ENCODE results near the gene IRS1.
A peak's percentile ranks its signal among the peaks of the same experiment; 100 is the strongest.
"Not testable (repeated sequence)": the region's sequence is repeated elsewhere in the genome, so short reads cannot be mapped to it uniquely, and the experiment has no call there.

IRS1 gene

GRCh38 chr2:226799211-226799975 is at the start of gene IRS1:
Gene IRS1 (minus strand): TSS chr2:226799820. CDS start chr2:226798738, 1,082 bp downstream.
- in situ Hi-C loops (cut with MboI; ENCODE audit: low pct_unique_long_range_greater_than_20kb, low sequenced_read_pairs), result no loop called here
- peak; percentile 62 for DNase-seq

DNA sequence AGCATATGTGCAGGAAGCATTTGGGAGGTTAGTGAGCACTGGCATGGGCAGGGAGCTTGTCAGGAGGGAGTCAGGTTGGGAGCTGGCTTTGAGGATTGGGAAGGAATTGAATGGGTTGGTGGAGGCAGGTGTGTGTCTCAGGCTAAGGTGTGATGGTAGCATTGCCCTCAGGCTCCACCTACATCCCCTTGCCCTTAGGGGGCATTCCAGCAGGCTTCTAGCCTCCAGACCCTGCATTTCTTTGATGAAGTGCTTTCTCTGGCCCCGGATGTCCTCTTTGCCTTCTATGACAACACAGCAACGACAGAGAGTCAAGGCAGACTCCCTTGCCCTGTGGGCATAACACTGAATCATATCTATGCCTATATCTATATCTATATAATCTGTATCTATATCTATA is 49.7 kb upstream of the IRS1 start:
- no peak for DNase-seq
- in situ Hi-C loops (cut with MboI; ENCODE audit: low pct_unique_long_range_greater_than_20kb, low sequenced_read_pairs), result no loop called here

GRCh38 chr2:226847511-226847910 is 47.9 kb upstream of the IRS1 start:
- in situ Hi-C loops (cut with MboI; ENCODE audit: low pct_unique_long_range_greater_than_20kb, low sequenced_read_pairs), result no loop called here
- DNase-seq, result no peak

DNA sequence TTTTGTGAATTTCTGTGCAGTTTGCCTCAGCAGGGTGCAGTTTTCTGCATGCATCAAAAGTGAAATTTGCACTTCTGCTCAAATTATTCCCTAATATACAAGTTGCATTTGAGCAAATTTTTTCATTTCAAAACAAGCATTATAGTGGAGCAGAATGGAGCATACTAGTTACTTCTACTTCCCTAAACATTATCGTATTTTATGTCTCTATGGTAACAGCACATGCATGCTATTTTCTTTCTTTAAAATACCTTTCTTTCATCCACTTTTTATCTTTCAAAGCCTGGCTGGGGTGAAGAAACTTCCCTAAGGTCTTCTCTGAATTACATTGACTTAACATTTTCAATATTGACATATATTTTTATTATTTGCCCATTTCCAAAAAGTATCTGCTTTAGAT is 47.5 kb upstream of the IRS1 start:
- no peak for DNase-seq

GRCh38 chr2:226845386-226846116 is 45.9 kb upstream of the IRS1 start:
- no peak for DNase-seq
- in situ Hi-C loops (cut with MboI; ENCODE audit: low pct_unique_long_range_greater_than_20kb, low sequenced_read_pairs), result no loop called here

More for the DNA sequence above, 47.5 kb upstream of the IRS1 start:
- in situ Hi-C loops (cut with MboI; ENCODE audit: low pct_unique_long_range_greater_than_20kb, low sequenced_read_pairs), result no loop called here

- DNase-seq; in situ Hi-C loops (cut with MboI; ENCODE audit: low pct_unique_long_range_greater_than_20kb, low sequenced_read_pairs): not testable (repeated sequence)
Observed at GRCh38 chr2:226843001-226843400, 43.4 kb upstream of the IRS1 start.

DNA sequence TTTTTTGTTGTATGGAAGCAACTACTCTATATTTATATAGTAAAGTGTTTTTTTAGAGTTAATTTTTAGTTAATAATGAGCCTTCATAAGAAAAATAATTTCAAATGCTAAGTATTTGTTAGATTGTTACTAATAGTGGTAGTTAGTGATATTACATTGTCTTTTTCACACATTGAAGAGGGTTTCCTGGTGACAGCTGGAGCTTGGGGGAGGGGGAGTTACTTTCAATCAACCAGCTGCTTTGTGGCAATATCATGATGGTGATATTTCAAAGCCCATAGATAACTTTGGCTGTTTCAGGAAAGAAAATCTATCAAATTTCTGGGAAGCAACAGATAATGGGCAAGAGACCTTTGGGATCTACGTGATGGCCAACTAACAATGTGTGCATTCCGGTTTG is 40.3 kb upstream of the IRS1 start:
- in situ Hi-C loops (cut with MboI; ENCODE audit: low pct_unique_long_range_greater_than_20kb, low sequenced_read_pairs), result no loop called here
- DNase-seq, result no peak

- DNase-seq, result no peak
- in situ Hi-C loops (cut with MboI; ENCODE audit: low pct_unique_long_range_greater_than_20kb, low sequenced_read_pairs), result no loop called here
Observed at GRCh38 chr2:226839161-226839560, 39.5 kb upstream of the IRS1 start.

GRCh38 chr2:226838722-226839121 is 39.1 kb upstream of the IRS1 start:
- in situ Hi-C loops (cut with MboI; ENCODE audit: low pct_unique_long_range_greater_than_20kb, low sequenced_read_pairs), result no loop called here
- DNase-seq, result no peak

- no peak for DNase-seq
- in situ Hi-C loops (cut with MboI; ENCODE audit: low pct_unique_long_range_greater_than_20kb, low sequenced_read_pairs), result no loop called here
Observed at GRCh38 chr2:226837787-226838603, 38.4 kb upstream of the IRS1 start.

DNA sequence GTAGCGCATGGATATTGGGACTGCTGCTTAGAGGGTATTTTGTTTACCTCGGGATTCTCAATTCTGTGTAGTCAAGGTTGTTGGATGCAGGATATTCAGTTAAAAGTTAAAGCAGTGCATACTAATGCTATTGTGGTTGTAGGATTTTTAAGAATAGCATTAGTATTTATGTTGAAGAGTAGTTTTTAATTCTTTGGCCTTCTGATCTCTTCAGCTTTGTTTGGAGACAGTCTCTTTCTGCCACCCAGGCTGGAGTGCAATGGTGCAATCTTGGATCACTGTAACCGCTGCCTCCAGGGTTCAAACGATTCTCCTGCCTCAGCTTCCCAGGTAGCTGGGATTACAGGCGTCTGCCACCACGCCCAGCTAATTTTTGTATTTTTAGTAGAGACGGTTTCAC is 37.7 kb upstream of the IRS1 start:
- in situ Hi-C loops (cut with MboI; ENCODE audit: low pct_unique_long_range_greater_than_20kb, low sequenced_read_pairs), result no loop called here
- no peak for DNase-seq

DNA sequence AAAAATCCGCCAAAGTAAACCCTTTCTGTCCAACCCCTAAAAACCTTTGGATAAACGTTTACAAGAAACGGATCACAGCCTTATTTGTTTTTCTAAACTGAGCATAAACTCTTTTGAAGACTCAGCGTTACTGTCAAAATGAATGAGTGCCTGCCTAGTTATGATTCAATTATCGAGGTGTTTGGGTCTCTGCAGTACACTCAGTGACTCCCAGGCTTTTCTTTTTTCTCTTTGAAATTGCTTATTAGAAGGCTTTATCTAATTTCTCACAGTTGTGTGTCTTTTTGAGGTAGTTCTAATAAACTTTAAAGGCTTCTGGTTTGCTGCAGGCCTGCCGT is 36.9 kb upstream of the IRS1 start:
- no peak for DNase-seq

GRCh38 chr2:226835796-226836547 is 36.4 kb upstream of the IRS1 start, which contains the start of gene RHBDD1:
Gene RHBDD1 (plus strand): TSS chr2:226836054. CDS start chr2:226864694, 28,640 bp downstream.
- DNase-seq, result peak; percentile 7
- in situ Hi-C loops (cut with MboI; ENCODE audit: low pct_unique_long_range_greater_than_20kb, low sequenced_read_pairs), result no loop called here

More for the DNA sequence above, 36.9 kb upstream of the IRS1 start:
- in situ Hi-C loops (cut with MboI; ENCODE audit: low pct_unique_long_range_greater_than_20kb, low sequenced_read_pairs), result no loop called here

DNA sequence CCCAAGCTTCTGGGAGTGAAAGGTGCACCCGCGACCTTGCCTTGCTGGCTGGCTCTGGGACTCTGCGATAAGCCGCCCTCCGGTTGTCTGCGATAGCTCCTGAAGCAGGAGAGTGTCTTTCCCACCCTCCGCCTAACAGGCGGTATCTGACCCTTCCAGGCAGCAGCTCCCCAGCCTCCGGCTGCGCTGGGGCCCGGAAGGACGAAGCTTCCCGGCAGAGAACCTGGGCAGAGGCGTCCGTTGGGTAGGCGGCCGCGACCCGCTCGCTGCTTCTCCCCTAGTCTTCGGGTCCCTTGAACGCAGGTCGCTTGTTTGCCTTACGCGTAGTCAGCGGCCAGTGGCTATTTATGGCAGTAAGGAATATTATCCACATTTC is 35.8 kb upstream of the IRS1 start:
- no peak for DNase-seq

GRCh38 chr2:226834880-226835279 is 35.3 kb upstream of the IRS1 start:
- in situ Hi-C loops (cut with MboI; ENCODE audit: low pct_unique_long_range_greater_than_20kb, low sequenced_read_pairs); DNase-seq: not testable (repeated sequence)

More for the DNA sequence above, 35.8 kb upstream of the IRS1 start:
- in situ Hi-C loops (cut with MboI; ENCODE audit: low pct_unique_long_range_greater_than_20kb, low sequenced_read_pairs), result no loop called here

DNA sequence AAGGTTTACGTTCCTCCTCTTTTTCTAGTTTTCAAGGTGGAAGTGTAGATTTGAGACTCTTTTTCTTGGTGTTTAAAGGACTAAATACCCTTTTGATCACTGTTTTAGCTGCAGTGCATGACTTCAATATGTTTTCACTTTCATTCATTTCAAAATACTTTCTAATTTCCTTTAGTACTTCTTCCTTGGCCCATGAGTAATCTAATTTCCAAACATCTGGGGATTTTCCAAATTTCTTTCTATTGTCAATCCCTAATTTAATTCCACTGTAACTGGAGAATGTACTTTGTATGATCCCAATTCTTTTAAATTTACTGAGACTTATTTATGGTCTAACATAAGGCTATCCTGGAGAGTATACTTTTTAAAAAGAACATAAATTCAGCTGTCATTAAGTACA is 32.4 kb upstream of the IRS1 start:
- DNase-seq, result no peak
- in situ Hi-C loops (cut with MboI; ENCODE audit: low pct_unique_long_range_greater_than_20kb, low sequenced_read_pairs), result no loop called here

- no peak for DNase-seq
Observed at GRCh38 chr2:226831266-226831665, 31.6 kb upstream of the IRS1 start.

GRCh38 chr2:226829721-226830631 is 30.4 kb upstream of the IRS1 start:
- in situ Hi-C loops (cut with MboI; ENCODE audit: low pct_unique_long_range_greater_than_20kb, low sequenced_read_pairs), result no loop called here
- no peak for DNase-seq

More at GRCh38 chr2:226831266-226831665, 31.6 kb upstream of the IRS1 start:
- in situ Hi-C loops (cut with MboI; ENCODE audit: low pct_unique_long_range_greater_than_20kb, low sequenced_read_pairs), result no loop called here

Measured in KBM-7 (cell line).